HG02759 (cell line): Measurements from ENCODE around the gene SPARCL1.
A peak's percentile ranks its signal among the peaks of the same experiment; 100 is the strongest.

Source experiments
- ATAC-seq: cut with Tn5 transposase; IDR thresholded peaks from one replicate; pipeline ENCODE4 v1.9.1; 2021; ENCODE audit warnings: mild to moderate bottlenecking, moderate library complexity; ENCODE audit not compliant: unreplicated experiment

SPARCL1 gene

GRCh38 chr4:87541521-87541920 is 12.3 kb upstream of the SPARCL1 start:
- no peak for ATAC-seq

- no peak for ATAC-seq
Measured at GRCh38 chr4:87540146-87541058, 11.2 kb upstream of the SPARCL1 start.

- ATAC-seq = peak; percentile 49
Measured at GRCh38 chr4:87532907-87533306, 3.7 kb upstream of the SPARCL1 start.

- no peak for ATAC-seq
Measured at GRCh38 chr4:87532109-87532508, 2.9 kb upstream of the SPARCL1 start.

- no peak for ATAC-seq
Measured at GRCh38 chr4:87531621-87532020, 2.4 kb upstream of the SPARCL1 start.

GRCh38 chr4:87530868-87531267 is 1.7 kb upstream of the SPARCL1 start:
- no peak for ATAC-seq

- ATAC-seq = no peak
Measured at GRCh38 chr4:87530229-87530628, 1.1 kb upstream of the SPARCL1 start.

GRCh38 chr4:87527431-87528220 is 1.6 kb downstream of the SPARCL1 start:
- ATAC-seq = no peak

GRCh38 chr4:87525636-87526295 is 3.4 kb downstream of the SPARCL1 start:
- no peak for ATAC-seq

- no peak for ATAC-seq
Measured at GRCh38 chr4:87524456-87524855, 4.7 kb downstream of the SPARCL1 start.

GRCh38 chr4:87523307-87523706 is 5.9 kb downstream of the SPARCL1 start:
- no peak for ATAC-seq

- ATAC-seq = peak; percentile 85
Measured at GRCh38 chr4:87521757-87522374, 7.3 kb downstream of the SPARCL1 start.

GRCh38 chr4:87521319-87521718 is 7.9 kb downstream of the SPARCL1 start:
- no peak for ATAC-seq

- ATAC-seq = no peak
Measured at GRCh38 chr4:87517621-87518020, 11.6 kb downstream of the SPARCL1 start.

GRCh38 chr4:87516683-87517082 is 12.5 kb downstream of the SPARCL1 start:
- ATAC-seq = no peak

- no peak for ATAC-seq
Measured at GRCh38 chr4:87512400-87512799, 16.8 kb downstream of the SPARCL1 start.

- ATAC-seq = no peak
Measured at GRCh38 chr4:87511500-87511899, 17.7 kb downstream of the SPARCL1 start.

GRCh38 chr4:87510747-87511146 is 18.4 kb downstream of the SPARCL1 start:
- no peak for ATAC-seq

GRCh38 chr4:87506974-87507701 is 22.0 kb downstream of the SPARCL1 start:
- ATAC-seq = no peak

GRCh38 chr4:87505862-87506261 is 23.3 kb downstream of the SPARCL1 start:
- no peak for ATAC-seq
